D341Med (cell line): ENCODE results near the gene TGFA.

Experiments
- DNase-seq: peaks from one replicate; pipeline ENCODE4 v3.0.0; 2012; ENCODE audit warnings: low spot score

TGFA gene

DNA sequence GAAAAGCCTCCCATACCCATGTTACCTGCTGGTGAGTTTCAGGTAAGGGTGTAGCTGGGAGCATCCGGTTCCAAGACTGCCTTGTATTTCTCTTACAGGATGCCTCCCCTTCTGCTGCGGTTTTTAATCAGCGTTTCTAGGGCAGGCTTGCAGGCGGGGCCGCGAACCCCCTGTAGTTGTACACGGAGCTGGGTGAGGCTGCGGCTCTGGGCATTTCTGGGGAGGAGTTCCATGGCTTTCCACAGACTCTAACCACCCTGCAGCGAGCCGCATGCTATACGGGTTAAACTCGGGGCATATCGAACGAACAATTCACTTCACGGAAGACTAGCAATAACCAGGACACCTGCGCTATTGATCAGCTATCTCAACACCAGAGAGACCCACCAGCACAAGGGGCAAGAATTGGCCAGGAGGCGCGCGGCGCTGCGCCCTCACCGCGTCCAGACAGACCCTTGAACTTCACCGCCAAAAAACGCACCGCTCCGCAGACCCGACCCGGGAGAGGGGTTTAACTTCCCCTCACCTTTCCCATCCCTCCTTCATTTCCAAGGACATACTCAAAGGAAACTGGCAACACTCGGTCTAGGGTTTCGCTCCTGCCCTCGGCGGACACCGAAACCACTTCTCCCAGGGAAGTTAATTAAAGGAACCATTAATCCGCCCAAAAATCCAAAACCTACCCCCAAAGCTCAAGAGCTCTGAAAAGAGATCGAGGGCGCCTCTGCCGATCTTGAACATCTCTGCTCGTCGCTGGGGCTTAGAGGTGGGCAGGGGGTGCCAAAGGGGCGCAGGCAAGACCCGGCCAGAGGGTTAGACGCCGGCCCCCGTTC is 909 bp downstream of the TGFA start:
- no peak for DNase-seq

DNA sequence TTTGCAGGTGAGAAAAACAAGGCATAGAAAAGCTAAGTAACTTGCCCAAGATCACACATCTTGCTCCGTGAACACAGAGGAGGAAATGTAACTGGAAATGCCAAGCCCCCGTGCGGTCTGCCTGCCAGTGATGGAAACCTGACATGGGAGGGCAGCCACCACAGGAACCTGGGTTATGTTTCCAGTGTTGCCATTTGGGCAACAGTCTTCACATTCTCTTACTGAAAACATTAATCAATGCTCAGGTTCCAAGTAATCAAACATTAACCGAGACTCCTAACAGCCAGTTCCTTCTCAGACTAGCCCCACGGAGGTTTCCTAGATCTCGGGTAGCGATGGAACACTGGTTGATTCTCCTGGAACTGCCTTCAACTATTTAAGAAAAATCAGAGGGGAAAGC is 2.5 kb downstream of the TGFA start:
- DNase-seq = no peak

DNA sequence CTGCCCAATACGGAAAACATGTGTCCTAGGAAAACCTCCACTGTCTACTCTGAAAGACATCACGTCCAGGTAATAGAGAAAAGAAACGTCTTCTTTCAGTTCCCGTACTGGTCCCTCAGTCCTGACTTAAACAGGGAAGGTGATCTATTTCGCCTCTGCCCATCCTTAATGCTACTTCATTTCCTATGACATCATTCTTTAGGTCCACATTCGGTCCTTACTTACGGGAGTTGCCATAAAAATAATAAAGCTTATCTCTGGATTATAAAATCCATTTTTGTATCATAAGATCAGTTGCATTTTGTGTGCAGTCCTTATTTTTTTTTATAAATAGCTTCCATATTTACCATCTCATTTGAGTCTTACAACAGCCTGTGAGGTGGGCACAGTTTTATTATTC is 3.7 kb downstream of the TGFA start:
- DNase-seq = no peak

DNA sequence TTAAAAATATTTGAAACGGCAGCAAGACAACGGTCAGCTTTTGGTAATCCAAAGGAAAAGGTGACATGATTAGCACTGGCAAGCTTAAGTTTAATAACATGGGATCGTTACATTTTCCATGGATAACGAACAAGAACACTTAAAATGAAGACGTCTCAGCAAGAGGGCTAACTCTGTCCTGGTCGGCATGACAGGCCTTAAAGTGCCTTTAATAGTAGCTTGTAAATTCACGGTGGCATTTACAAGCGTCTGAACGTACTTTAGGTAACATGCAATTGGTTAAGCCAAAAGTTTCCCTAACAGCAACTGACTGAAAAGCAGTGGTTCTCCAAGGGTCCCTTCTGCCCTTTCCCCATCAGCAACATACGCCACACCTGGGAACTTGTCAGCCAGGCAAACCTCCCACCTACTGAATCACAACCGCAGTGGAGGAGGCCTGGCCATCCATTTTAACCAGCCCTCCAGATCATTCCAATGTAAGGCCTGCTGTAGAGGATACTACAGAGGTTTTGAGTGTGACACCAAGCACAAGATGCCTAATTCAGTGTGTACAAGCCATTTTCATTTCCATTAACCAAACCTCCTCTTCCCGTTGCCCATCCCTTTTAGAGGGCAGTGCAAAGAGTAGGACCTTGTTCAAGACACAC is 4.4 kb downstream of the TGFA start:
- DNase-seq = no peak

DNA sequence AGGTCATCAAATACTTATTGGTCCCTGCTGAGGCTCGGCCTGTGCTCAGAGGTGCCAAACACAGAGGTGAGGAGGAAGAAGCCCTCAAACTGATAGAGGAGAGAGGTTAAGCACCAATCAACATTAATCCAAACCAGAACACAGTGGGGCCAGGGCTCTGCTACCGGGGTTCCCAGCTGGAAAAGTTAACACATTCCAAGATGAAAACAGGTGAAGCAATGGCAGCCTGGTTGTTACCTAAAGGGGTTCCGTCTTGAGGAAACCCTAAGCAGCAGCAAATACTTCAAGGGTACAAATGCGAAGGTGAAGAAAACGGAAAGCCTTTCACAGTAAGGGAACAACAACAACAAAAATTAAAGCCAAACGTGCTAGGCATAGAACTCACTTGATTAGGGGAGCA is 5.4 kb downstream of the TGFA start:
- no peak for DNase-seq

DNA sequence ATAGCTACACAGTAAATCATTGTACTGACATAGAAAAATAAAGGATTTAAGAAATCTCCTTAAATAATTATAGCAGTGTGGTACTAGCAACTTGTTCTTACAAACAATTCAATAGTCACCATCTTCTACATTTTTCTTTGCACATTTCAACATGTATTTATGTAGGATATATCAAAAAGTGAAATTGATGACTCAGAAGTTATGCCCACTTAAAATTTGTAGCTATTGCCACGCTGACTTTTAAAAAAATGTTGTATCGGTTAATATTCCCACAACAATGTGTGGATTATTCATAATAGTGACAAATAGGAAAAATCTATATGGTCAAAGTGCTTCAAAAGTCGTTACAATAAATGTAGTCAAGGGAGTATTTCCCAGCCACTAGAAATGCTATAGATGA is 6.7 kb downstream of the TGFA start:
- DNase-seq = no peak

DNA sequence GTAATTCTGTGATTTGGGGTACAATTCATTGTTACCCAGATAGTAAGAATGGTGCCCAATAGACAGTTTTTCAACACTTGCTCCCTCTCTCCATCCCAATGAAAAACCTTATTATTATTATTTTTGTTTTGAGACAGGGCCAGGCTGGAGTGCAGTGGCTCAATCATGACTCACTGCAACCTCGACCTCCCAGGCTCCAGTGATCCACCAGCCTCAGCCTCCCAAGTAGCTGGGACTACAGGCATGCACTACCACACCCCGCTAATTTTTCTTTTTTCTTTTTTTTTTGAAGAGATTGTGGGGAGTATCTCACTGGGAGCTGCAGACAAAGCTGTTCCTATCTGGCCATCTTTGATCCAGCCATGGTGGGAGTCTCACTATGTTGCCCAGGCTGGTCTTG is 7.2 kb downstream of the TGFA start:
- no peak for DNase-seq

DNA sequence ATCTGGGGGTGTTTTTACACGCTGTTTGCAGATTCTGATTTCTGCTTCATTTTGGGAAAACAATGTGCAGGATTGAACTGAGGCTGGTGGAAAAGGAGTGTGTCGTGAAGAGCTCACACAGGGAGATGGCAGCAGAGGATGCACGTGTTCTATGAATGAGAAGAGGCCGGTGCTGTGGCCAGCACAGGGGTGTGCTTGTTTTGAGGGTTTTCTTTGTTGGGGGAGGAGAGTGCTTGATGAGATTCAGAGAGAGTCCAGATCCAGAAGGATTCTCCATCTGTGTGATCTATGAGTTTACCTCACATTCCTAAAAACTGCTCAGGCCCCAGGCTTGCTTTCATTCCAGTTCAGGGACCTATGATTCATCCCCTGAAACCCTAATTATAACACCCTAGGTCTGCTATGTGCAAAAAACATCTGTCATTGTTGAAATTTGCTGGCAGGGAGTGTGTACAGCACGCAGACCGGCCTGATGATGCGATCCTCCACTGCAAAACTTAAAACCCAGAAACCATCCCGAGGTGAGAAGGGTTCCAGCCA is 12.1 kb downstream of the TGFA start:
- no peak for DNase-seq

DNA sequence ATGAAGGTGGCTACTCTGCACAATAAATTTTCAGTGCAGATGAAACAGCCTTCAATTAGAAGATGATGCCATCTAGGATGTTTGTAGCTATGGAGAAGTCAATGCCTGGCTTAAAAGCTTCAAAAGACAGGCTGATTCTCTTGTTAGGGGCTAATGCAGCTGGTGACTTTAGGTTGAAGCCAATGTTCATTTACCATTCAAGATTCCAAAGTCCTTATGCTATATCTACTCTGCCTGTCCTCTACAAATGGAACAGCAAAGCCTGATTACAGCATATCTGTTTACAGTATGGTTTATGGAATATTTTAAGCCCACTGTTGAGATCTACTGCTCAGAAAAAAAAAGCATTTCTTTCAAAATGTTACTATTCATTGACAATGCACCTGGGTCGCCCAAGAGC is 15.8 kb downstream of the TGFA start:
- no peak for DNase-seq

DNA sequence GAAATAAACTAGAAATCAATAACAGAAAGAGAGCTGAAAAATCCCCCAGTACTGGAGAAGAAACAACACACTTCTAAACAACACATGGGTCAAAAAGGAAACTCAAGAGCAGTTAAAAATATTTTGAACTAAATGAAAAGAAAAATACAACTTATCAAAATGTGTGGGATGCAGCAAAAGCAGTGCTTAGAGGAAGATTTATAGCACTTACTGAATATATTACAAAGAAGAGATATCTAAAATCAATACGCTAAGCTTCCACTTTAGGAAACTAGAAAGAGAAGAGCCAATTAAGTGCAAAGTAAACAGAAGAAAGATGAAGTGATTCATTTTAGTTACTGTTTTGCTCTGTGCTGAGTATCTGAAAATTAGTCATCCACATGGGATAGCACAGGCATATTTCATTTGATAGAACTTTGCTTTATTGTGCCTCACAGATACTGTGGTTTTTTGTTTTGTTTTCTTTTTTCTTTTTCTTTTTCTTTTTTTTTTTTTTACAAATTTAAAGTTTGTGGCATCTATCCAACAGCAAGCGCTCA is 17.0 kb downstream of the TGFA start:
- no peak for DNase-seq

DNA sequence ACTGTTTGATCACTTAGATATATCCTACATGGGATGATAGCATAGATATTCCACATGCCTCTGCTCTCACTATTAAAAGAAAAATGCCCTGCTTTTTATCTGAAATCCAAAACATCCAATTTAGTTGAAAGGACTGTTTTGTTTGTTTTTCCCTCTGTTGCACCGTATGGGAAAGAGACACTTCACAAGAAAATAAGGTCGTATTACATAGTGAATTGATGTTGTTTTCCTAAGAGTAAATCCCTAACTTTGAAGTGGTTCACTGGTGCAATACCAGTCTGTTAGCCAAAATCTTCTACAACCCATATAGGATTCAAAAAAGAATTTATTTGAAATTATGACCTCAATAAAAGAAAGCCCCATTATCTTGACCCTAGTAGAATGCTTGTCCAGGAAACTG is 18.1 kb downstream of the TGFA start:
- no peak for DNase-seq

DNA sequence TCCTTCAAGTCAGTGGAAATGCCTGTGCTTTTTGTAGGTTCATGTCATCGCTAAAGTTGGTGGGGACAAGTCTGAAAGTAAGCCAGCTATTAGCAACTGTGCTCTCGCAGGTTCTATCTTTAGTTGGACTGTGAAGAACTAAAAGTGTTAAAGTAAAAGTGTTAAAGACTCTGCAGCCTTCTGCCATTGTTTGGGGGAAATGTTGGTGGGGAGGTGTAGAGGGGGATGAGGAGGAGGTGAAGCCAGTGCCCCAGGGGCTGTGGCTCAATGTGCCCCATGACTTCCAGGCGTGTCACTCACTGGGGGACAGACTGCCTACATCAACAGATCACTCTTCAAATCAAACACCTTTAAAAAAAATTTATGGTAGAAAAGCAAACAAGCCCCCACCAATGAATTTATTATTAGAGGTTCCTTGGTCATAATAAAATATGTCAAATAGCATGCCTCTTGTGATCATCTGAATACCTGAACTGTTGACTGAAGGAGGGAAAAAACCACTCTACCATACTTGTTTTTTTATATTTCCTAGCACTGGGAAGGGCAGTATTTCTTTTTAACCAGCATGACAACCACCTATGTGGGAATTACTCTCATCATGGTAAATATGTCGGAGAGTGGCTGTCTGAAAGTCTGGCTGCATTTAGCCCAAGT is 19.3 kb downstream of the TGFA start:
- no peak for DNase-seq

DNA sequence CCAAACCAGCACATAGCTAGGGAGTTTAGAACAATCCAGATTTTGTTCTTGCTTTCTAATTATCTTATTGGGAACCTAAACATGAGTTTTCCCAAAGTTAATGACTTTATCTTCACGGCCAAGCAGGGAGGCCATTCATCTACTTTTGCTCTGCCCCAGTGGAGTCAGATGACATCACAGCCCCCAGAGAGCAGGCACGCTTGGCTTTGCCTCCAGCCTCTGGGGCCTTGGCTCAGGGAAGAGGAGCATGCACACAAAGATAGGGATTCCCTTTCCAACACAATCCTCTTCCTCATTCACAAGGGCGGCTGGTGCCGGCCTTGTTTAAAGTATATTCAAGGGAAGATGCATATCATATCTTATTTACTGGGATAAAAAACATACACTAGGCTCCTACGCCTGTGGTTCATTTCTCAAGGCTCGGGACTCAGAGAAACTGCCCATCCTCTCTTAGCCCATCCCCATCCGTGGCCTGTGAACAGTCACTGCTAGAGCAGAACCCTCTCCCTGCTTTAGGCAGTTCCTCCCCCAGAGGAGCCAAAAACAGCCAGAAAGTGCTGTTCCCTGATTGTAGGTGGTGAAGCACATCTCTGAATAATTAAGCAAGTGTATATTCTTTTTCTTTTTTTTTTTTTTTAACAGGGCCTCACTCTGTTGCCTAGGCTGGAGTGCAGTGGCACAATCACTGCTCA is 21.2 kb downstream of the TGFA start:
- DNase-seq = no peak

DNA sequence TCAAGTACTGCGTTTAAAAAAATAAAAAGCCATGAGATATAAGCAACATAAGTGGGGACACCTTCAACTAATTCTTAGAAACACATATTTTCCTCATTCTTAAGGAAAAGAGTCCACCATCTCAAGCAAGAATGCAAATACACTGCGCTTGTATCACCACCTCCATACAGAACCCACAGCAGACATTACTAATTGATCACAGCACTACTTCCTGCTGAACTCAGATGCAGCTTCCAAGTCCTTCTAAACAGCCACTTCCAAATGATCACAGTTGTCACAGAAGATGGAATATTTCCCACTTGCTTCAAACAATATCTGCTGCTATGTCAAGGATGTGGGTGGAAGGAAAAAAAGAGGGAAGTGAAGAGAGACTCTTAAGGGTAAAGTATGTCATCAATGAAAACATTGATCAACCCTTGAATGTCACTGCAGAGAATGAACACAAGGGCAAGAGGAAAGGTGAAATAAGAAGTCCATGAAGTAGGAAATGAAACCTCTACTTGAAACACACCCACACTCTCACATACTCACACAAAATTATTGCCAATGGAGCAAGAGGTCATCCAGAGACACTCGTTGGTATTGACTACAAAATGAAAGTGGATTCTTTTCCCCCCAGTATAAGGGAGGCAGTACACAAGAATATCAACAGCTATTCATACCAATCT is 22.1 kb downstream of the TGFA start:
- DNase-seq = no peak

DNA sequence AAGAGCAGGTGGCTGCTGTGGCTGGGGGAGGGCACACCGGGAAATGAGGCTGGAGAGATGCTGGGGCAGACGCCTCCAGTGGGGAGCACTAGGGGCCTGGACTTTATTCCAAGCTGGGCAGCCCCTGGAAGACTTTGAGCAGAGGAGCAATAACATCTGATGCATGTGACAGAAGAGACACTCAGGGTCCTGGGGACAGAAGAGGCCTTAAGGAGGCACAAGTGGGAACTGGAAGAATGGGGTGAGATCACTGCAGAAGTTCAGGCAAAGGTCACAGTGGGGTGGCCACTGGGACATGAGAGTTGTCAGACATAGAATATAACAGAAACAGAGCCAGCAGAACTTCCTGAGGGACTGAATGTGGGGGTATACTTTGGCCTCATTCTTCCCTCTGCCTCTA is 24.0 kb downstream of the TGFA start:
- no peak for DNase-seq

DNA sequence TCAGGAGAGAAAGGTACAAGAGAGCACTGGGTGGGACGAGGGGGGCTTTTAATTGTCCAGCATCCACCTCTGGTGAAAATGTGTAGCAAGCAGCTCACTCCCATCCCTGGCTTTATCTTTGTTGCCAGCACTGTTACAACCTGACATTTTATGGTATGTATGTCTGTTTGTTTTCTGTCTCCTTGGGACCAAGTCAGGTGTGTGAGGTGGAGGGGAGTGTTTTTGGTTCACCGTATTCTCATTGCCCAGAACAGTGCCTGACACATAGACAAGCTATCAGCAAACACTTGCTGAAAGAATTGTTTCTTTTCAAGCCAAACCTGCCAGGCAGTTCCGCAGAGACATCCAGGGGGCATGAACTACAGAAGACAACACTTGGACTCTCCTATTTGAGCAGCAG is 24.7 kb downstream of the TGFA start:
- no peak for DNase-seq

DNA sequence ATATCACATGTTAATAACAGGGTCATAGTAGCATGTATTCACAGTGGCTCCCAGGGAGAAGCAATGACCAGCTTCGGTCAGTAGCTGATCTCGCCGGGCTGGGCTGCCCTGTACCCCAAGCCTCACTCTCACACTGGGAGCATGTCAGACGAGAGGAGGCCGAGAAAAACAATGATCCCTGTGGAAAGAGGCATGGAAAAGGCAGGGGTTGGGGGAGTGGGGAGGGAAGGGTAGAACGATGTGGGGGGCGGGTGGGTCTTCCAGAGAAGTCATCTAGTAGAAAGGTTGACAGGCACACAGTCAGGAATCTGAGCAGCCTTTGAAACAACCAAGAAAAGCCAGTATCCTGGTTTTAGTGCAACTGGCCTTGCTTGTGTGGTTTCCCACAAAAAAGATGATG is 25.4 kb downstream of the TGFA start:
- DNase-seq = no peak

DNA sequence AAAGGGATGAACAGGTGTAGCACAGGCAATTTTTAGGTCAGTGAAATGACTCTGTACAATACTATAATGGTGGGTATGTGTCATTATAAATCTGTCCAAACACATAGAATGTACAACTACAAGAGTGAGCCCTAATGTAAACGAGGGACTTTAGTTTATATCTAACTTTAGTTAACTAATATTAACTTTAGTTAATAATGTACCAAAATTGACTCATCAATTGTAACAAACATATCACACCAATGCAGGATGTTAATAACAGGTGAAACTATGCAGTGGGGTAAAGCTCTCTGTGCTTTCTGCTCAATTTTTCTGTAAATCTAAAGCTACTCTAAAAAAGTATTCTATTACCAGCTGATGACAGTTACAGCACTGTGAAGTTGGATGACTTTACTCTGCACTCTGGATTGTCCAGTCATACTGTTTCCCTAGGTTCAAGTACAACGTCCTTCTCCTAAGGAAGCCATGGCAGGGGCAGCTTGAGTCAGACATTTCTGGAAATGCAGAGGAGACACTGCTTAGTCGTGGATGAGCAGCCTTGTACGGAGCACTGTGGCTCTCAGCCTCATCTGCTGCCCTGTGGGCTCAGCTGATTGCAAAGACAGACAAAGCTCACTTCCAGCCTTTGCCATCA is 26.1 kb downstream of the TGFA start:
- no peak for DNase-seq

DNA sequence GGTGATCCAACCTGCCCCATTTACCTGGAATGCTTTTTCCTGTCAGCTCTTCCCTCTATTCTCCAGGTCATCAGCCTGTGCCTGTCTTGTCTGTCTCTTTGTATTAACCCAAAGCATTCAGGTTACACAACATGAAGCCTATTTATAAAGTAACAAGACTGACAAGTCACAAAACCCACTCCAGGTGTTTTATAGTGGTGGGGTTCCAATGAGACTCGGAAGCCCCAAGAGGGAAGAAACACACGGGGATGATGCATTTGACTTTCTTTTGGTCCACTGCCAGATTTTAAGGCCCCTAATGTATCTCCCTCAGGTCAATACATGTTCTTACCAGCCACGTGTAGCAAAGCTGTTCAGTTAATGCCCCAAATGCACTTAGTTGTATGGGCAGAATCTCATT is 27.5 kb downstream of the TGFA start:
- DNase-seq = no peak

DNA sequence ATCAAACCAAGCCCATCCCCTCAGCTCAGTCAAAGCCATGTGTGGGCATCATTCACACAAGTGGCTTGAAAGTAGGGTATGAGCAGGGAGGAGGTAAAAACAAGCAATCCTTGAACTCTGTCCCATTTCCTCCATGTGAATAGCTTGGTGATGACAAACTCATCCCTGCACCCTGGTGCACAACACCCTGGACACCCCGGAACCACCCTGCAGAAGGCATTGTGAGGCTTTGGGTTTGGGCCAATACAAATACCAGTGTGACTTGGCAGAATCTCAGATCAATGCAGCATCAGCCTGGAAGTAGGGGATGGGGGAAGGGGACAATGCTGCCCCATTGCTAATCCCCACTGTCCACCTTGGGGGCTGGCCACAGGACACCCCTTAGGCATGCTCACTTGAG is 28.6 kb downstream of the TGFA start:
- no peak for DNase-seq
